Caco-2 (cell line): ENCODE data around the gene MPHOSPH6. TPM values are rescaled to one million over a fixed set of nuclear protein-coding genes. Genes with fewer than 3 reads are reported as not detected.

Source experiments
- BruUV-seq: library from RNA; stranded (reverse); fragments of 400-500 nt; replicated peaks from 2 replicates; lab custom pipeline; 2021; lab: Mats Ljungman, UMichigan
- CTCF ChIA-PET: fragments of 300-600 bp; sonication (Branson Sonifier 250); formaldehyde crosslinking; loops from one replicate; lab custom pipeline; 2022; ENCODE audit warnings: antibody characterized with exemption; lab: Charles Lee
- POLR2A ChIA-PET: fragments of 300-600 bp; sonication (Branson Sonifier 250); formaldehyde crosslinking; loops from one replicate; lab custom pipeline; 2022; ENCODE audit warnings: antibody characterized with exemption; lab: Charles Lee
- DNase-seq, 2 experiments: peaks; one replicate each; pipeline versions ENCODE4 v3.0.0 to v3.0.0-alpha.2; 2020 to 2022
- H3K27me3 ChIP-seq: replicated peaks from 2 replicates; pipeline ENCODE4 v1.6.0; 2011; ENCODE audit warnings: low read length; ENCODE audit not compliant: control insufficient read depth, insufficient read depth
- H3K36me3 ChIP-seq: 2 replicates; pipeline ENCODE4 v1.5.1; 2011; ENCODE audit warnings: low read length; ENCODE audit not compliant: control insufficient read depth, insufficient read depth
- H3K4me1 ChIP-seq: fragments of 250-450 bp; sonication (Bioruptor Pico); 2 replicates; pipeline ENCODE4 v1.5.1; 2020; ENCODE audit warnings: mild to moderate bottlenecking
- H3K4me3 ChIP-seq: 2 replicates; pipeline ENCODE4 v1.5.1; 2011; ENCODE audit warnings: low read depth, mild to moderate bottlenecking, control low read depth, low read length
- H3K9me3 ChIP-seq: fragments of 250-450 bp; sonication (Bioruptor Pico); 2 replicates; pipeline ENCODE4 v1.5.1; 2020; ENCODE audit warnings: mild to moderate bottlenecking, moderate library complexity
- H3K27ac Mint-ChIP-seq: one replicate; pipeline ENCODE4 v1.8.0; 2022; ENCODE audit warnings: mixed read lengths; ENCODE audit not compliant: unreplicated experiment
- H3K27me3 Mint-ChIP-seq: one replicate; pipeline ENCODE4 v1.8.0; 2022; ENCODE audit warnings: mixed read lengths; ENCODE audit not compliant: insufficient read depth, unreplicated experiment
- H3K36me3 Mint-ChIP-seq: one replicate; pipeline ENCODE4 v1.8.0; 2022; ENCODE audit warnings: mild to moderate bottlenecking, mixed read lengths; ENCODE audit not compliant: insufficient read depth, unreplicated experiment
- H3K4me1 Mint-ChIP-seq: one replicate; pipeline ENCODE4 v1.8.0; 2022; ENCODE audit warnings: low read depth, mixed read lengths; ENCODE audit not compliant: unreplicated experiment
- H3K4me3 Mint-ChIP-seq: one replicate; pipeline ENCODE4 v1.8.0; 2022; ENCODE audit warnings: mild to moderate bottlenecking, moderate library complexity, mixed read lengths; ENCODE audit not compliant: unreplicated experiment
- H3K9me3 Mint-ChIP-seq: one replicate; pipeline ENCODE4 v1.8.0; 2022; ENCODE audit warnings: mixed read lengths; ENCODE audit not compliant: unreplicated experiment
- CTCF ChIP-seq, 2 experiments: fragments of 200-600 bp in 1 of 2; IDR thresholded peaks; 1 replicate in 1 of 2; 2 replicates in 1 of 2; pipeline versions ENCODE4 v1.5.1 to v1.8.0; 2011 to 2022; ENCODE audit warnings: antibody characterized with exemption in 1 of 2, control low read depth in 1 of 2, inconsistent platforms in 1 of 2, low read depth in 1 of 2, low read length in 1 of 2, mild to moderate bottlenecking in 1 of 2, moderate library complexity in 1 of 2; ENCODE audit not compliant: insufficient read depth in 1 of 2, severe bottlenecking in 1 of 2, unreplicated experiment in 1 of 2
- intact Hi-C: fragments of 100-400 bp; cut with micrococcal nuclease; formaldehyde crosslinking; loops from one replicate; pipeline ENCODE4 v1.10.0; 2022; ENCODE audit not compliant: unreplicated experiment
- total RNA-seq: library from RNA; stranded (reverse); gene quantifications from 2 replicates; pipeline ENCODE4 v1.2.3, GENCODE V29; 2022

The MPHOSPH6 gene
- total RNA-seq, 1 experiment from 2014 or later = 41.9 TPM

- DNase-seq = peak; percentile 61 to 67
- Mint-ChIP-seq H3K9me3 (no peaks in the 10 kb centered on the region), H3K36me3 (peaks cover 57% of the 10 kb centered on the region), H3K27ac (peak overlapping the region; percentile 65), H3K4me1 (peaks cover 16% of the 10 kb centered on the region), H3K4me3 (peak overlapping the region; percentile 8), H3K27me3 (no peaks in the 10 kb centered on the region)
- Histone ChIP-seq H3K27me3 (no peaks in the 10 kb centered on the region), H3K36me3 (no peaks in the 10 kb centered on the region), H3K4me3 (no peak overlapping the region), H3K9me3 (peaks cover 5% of the 10 kb centered on the region; the same call in 1 of the 2 replicates), H3K4me1 (peaks cover 13% of the 10 kb centered on the region)
- TF ChIP-seq CTCF (IDR thresholded peaks at IDR 0.05; ENCODE audit: insufficient read depth in 1 of 2, low read depth in 1 of 2, low read length in 1 of 2, severe bottlenecking in 1 of 2, unreplicated experiment in 1 of 2) = no peak
- BruUV-seq = no TSS peak
- ChIA-PET POLR2A (no interaction called here), CTCF (interaction anchor here (1.0 kb wide), 1 partner anchor 77 kb away, joined by 4 read pairs; no protein-coding TSS in a partner anchor)
- intact Hi-C loops = loop anchor here (5.0 kb wide), 1 partner anchor 95 kb away; no protein-coding TSS in a partner anchor
Measured at GRCh38 chr16:82152641-82153112, 17.3 kb downstream of the MPHOSPH6 start.

DNA sequence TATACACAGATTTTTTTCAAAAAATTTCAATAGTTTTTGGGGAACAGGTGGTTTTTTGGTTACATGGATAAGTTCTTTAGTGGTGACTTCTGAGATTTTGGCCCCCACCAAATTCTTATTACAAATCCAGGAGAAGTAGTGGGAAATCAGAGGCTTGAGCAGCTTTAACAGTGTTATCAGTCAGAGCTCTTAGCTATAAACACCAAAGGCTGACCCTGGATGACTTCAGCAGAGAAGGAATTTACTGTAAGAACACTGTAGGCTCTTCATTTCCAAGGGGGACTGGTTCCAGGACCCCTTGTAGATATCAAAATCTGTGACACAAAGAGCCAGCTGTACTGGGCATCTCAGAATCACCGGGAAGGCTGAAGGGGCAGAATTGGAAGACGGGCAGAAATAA lies 17.8 kb downstream of the MPHOSPH6 start:
- Mint-ChIP-seq H3K4me1 (peaks cover 16% of the 10 kb centered on the region), H3K36me3 (peaks cover 57% of the 10 kb centered on the region), H3K27me3 (no peaks in the 10 kb centered on the region), H3K27ac (peak overlapping the region; percentile 65), H3K4me3 (no peak overlapping the region), H3K9me3 (no peaks in the 10 kb centered on the region)
- Histone ChIP-seq H3K4me3 (no peak overlapping the region), H3K4me1 (peaks cover 13% of the 10 kb centered on the region), H3K27me3 (no peaks in the 10 kb centered on the region), H3K9me3 (peaks cover 5% of the 10 kb centered on the region; the same call in 1 of the 2 replicates), H3K36me3 (no peaks in the 10 kb centered on the region)
- no TSS peak for BruUV-seq
- no peak for DNase-seq
- ChIA-PET CTCF (interaction anchor here (1.0 kb wide), 1 partner anchor 78 kb away, joined by 4 read pairs; no protein-coding TSS in a partner anchor), POLR2A (no interaction called here)
- no peak for TF ChIP-seq CTCF (IDR thresholded peaks at IDR 0.05; ENCODE audit: insufficient read depth in 1 of 2, low read depth in 1 of 2, low read length in 1 of 2, severe bottlenecking in 1 of 2, unreplicated experiment in 1 of 2)
- intact Hi-C loops = loop anchor here (5.0 kb wide), 1 partner anchor 95 kb away; no protein-coding TSS in a partner anchor

- Histone ChIP-seq H3K36me3 (no peaks in the 10 kb centered on the region), H3K27me3 (no peaks in the 10 kb centered on the region), H3K4me1 (peaks cover 13% of the 10 kb centered on the region), H3K4me3 (no peak overlapping the region), H3K9me3 (peaks cover 5% of the 10 kb centered on the region; the same call in 1 of the 2 replicates)
- Mint-ChIP-seq H3K4me1 (peaks cover 16% of the 10 kb centered on the region), H3K4me3 (no peak overlapping the region), H3K27ac (no peak overlapping the region), H3K36me3 (peaks cover 47% of the 10 kb centered on the region), H3K9me3 (no peaks in the 10 kb centered on the region), H3K27me3 (no peaks in the 10 kb centered on the region)
- DNase-seq = no peak
- ChIA-PET POLR2A (no interaction called here), CTCF (no interaction called here)
- TF ChIP-seq CTCF (IDR thresholded peaks at IDR 0.05; ENCODE audit: insufficient read depth in 1 of 2, low read depth in 1 of 2, low read length in 1 of 2, severe bottlenecking in 1 of 2, unreplicated experiment in 1 of 2) = no peak
- BruUV-seq = no TSS peak
- intact Hi-C loops = loop anchor here (5.0 kb wide), 1 partner anchor 93 kb away; no protein-coding TSS in a partner anchor
Measured at GRCh38 chr16:82150549-82150948, 19.5 kb downstream of the MPHOSPH6 start.
